Mononuclear cell (primary cell): ENCODE measurements around the gene TMEM150B. TPM values are rescaled to one million over a fixed set of nuclear protein-coding genes. Genes with fewer than 3 reads are reported as not detected.

Experiments used
- H3K27me3 ChIP-seq: 2 replicates; pipeline ENCODE4 v1.6.0; 2011; ENCODE audit warnings: low read length, control low read depth; ENCODE audit not compliant: insufficient read depth
- H3K4me1 ChIP-seq: 2 replicates; pipeline ENCODE4 v1.5.1; 2011; ENCODE audit warnings: mild to moderate bottlenecking, low read length, control low read depth; ENCODE audit not compliant: insufficient read depth
- H3K4me3 ChIP-seq: 2 replicates; pipeline ENCODE4 v1.5.1; 2011; ENCODE audit warnings: mild to moderate bottlenecking, low read length, moderate library complexity
- H3K9me3 ChIP-seq: 2 replicates; pipeline ENCODE4 v1.5.1; 2011; ENCODE audit warnings: low read depth, mild to moderate bottlenecking, control low read depth, low read length
- total RNA-seq: library from RNA; depleted of rRNA; stranded (reverse); fragments of >200 nt; gene quantifications from one replicate; pipeline ENCODE4 v1.2.3, GENCODE V29; 2012

TMEM150B gene
- total RNA-seq, 1 donor, result 2.0 TPM

- Histone ChIP-seq H3K4me3 (no peak overlapping the region), H3K9me3 (no peaks in the 10 kb centered on the region), H3K4me1 (no peaks in the 10 kb centered on the region), H3K27me3 (no peaks in the 10 kb centered on the region)
These were observed 54.8 kb downstream of the TMEM150B start for GRCh38 chr19:55270172-55270942.

- Histone ChIP-seq H3K9me3 (no peaks in the 10 kb centered on the region), H3K27me3 (no peaks in the 10 kb centered on the region), H3K4me3 (no peak overlapping the region), H3K4me1 (no peaks in the 10 kb centered on the region)
These were observed 55.8 kb downstream of the TMEM150B start for GRCh38 chr19:55269299-55269698.

DNA sequence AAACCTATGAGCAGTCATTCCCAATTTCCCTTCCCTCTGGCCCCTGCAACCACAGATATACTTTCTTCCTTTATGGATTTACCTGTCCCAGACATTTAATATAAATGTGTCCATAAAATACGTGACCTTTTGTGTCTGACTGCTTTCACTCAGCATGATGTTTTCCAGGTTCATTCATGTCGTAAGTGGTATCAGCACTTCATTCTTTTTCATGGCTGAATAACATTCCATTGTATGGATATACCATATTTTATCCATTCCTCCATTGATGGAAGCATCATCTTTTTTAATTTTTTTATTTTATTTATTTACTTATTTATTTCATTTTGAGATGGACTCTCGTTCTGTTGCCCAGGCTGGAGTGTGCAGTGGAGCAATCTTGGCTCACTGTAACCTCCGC is 58.3 kb downstream of the TMEM150B start:
- H3K9me3 ChIP-seq, result no peaks in the 10 kb centered on the region
- H3K27me3 ChIP-seq, result no peaks in the 10 kb centered on the region
- no peaks in the 10 kb centered on the region for H3K4me1 ChIP-seq
- H3K4me3 ChIP-seq, result no peak overlapping the region

DNA sequence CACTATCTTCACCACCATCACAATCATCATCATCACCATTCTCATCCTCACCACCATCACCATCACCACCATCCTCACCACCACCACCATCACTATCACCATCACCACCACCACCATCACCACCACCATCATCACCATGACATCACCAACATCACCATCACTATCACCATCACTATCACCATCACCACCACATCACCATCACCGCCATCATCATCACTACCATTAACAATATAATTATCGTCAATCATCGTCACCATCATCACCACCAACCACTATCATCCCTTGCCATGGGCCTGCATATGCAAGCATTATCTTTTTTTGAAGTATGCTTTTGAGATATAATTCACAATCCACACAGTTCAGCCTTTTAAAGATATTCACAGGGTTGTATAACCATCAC is 58.7 kb downstream of the TMEM150B start:
- Histone ChIP-seq H3K9me3 (no peaks in the 10 kb centered on the region), H3K4me1 (no peaks in the 10 kb centered on the region), H3K27me3 (no peaks in the 10 kb centered on the region), H3K4me3 (no peak overlapping the region)

- Histone ChIP-seq H3K4me1 (no peaks in the 10 kb centered on the region), H3K9me3 (no peaks in the 10 kb centered on the region), H3K4me3 (no peak overlapping the region), H3K27me3 (no peaks in the 10 kb centered on the region)
These were observed 59.3 kb downstream of the TMEM150B start for GRCh38 chr19:55265723-55266386.

- no peaks in the 10 kb centered on the region for H3K9me3 ChIP-seq
- peaks cover 1% of the 10 kb centered on the region for H3K4me1 ChIP-seq
- H3K27me3 ChIP-seq, result no peaks in the 10 kb centered on the region
- no peak overlapping the region for H3K4me3 ChIP-seq
These were observed 60.0 kb downstream of the TMEM150B start for GRCh38 chr19:55265173-55265572.

- no peak overlapping the region for H3K4me3 ChIP-seq
- no peaks in the 10 kb centered on the region for H3K9me3 ChIP-seq
- no peaks in the 10 kb centered on the region for H3K27me3 ChIP-seq
- H3K4me1 ChIP-seq, result peaks cover 8% of the 10 kb centered on the region
These were observed 60.6 kb downstream of the TMEM150B start for GRCh38 chr19:55264531-55264930.

Other genes starting within 250 kb of the TMEM150B start
- gene EPS8L1, start 249.5 kb downstream of the TMEM150B start, total RNA-seq, result 0.84 TPM
- 45.8 TPM for gene PPP1R12C, start 207.7 kb downstream of the TMEM150B start, total RNA-seq
- gene TNNT1, start 176.1 kb downstream of the TMEM150B start, total RNA-seq, result 9.7 TPM
- gene TNNI3, start 167.6 kb downstream of the TMEM150B start, total RNA-seq, result not detected
- gene DNAAF3, start 158.7 kb downstream of the TMEM150B start, total RNA-seq, result 0.52 TPM
- gene SYT5, start 145.1 kb downstream of the TMEM150B start, total RNA-seq, result 0.63 TPM
- gene PTPRH, start 115.8 kb downstream of the TMEM150B start, total RNA-seq, result not detected
- 2.0 TPM for gene TMEM86B, start 96.6 kb downstream of the TMEM150B start, total RNA-seq
- gene PPP6R1, start 66.3 kb downstream of the TMEM150B start, total RNA-seq, result 62.5 TPM
- gene HSPBP1, start 45.2 kb downstream of the TMEM150B start, total RNA-seq, result 7.9 TPM
- gene BRSK1, start 41.3 kb downstream of the TMEM150B start, total RNA-seq, result 0.52 TPM
- gene KMT5C, start 14.5 kb upstream of the TMEM150B start, total RNA-seq, result 14.3 TPM
- not detected for gene COX6B2, start 29.4 kb upstream of the TMEM150B start, total RNA-seq
- gene GARIN5B, start 37.9 kb upstream of the TMEM150B start, total RNA-seq, result not detected
- gene IL11, start 45.1 kb upstream of the TMEM150B start, total RNA-seq, result 0.10 TPM
- not detected for gene TMEM190, start 51.5 kb upstream of the TMEM150B start, total RNA-seq
- 1.9 TPM for gene TMEM238, start 59.0 kb upstream of the TMEM150B start, total RNA-seq
- gene RPL28, start 60.6 kb upstream of the TMEM150B start, total RNA-seq, result 605 TPM
- 20.7 TPM for gene UBE2S, start 82.4 kb upstream of the TMEM150B start, total RNA-seq
- gene SHISA7, start 118.0 kb upstream of the TMEM150B start, total RNA-seq, result not detected
- gene ISOC2, start 136.3 kb upstream of the TMEM150B start, total RNA-seq, result 4.5 TPM
- not detected for gene C19orf85, start 139.4 kb upstream of the TMEM150B start, total RNA-seq
- 3.5 TPM for gene ZNF628, start 151.3 kb upstream of the TMEM150B start, total RNA-seq
- gene NAT14, start 159.8 kb upstream of the TMEM150B start, total RNA-seq, result 1.9 TPM
- gene SSC5D, start 163.1 kb upstream of the TMEM150B start, total RNA-seq, result 0.10 TPM
- not detected for gene SBK2, start 211.8 kb upstream of the TMEM150B start, total RNA-seq
- not detected for gene SBK3, start 220.2 kb upstream of the TMEM150B start, total RNA-seq